Lung (tissue), 12 donors: Measurements from ENCODE around the gene RNASEH2B. TPM values are rescaled to one million over a fixed set of nuclear protein-coding genes. Genes with fewer than 3 reads are reported as not detected.

Experiments
- ATAC-seq: fragments of 200-7000 bp; cut with Tn5 transposase; one replicate; pipeline ENCODE4 v1.9.1; 2020; ENCODE audit warnings: moderate number of reproducible peaks; ENCODE audit not compliant: insufficient read depth, low FRiP score
- DNase-seq, 3 donors: peaks; one replicate each; pipeline ENCODE4 v3.0.0-alpha.2; 2013 to 2017
- H3K27ac ChIP-seq, 2 donors: one replicate each; pipeline ENCODE4 v1.5.1; 2013; ENCODE audit warnings: mild to moderate bottlenecking in 2 of 2, moderate library complexity in 2 of 2, control low read depth in 1 of 2, inconsistent platforms in 1 of 2, low read depth in 1 of 2, low read length in 1 of 2
- H3K27me3 ChIP-seq, 3 donors: one replicate each; pipeline ENCODE4 v1.5.1; 2013; ENCODE audit warnings: low read length in 2 of 3; ENCODE audit not compliant: control insufficient read depth in 3 of 3, insufficient read depth in 3 of 3
- H3K36me3 ChIP-seq, 4 donors: one replicate each; pipeline ENCODE4 v1.5.1; 2013; ENCODE audit warnings: low read length in 4 of 4, mild to moderate bottlenecking in 1 of 4, moderate library complexity in 1 of 4; ENCODE audit not compliant: control insufficient read depth in 4 of 4, insufficient read depth in 4 of 4
- H3K4me1 ChIP-seq, 5 donors: one replicate each; pipeline ENCODE4 v1.5.1; 2013; ENCODE audit warnings: low read length in 5 of 5, mild to moderate bottlenecking in 2 of 5, moderate library complexity in 1 of 5; ENCODE audit not compliant: control insufficient read depth in 5 of 5, insufficient read depth in 5 of 5
- H3K4me3 ChIP-seq: one replicate; pipeline ENCODE4 v1.5.1; 2013; ENCODE audit warnings: mild to moderate bottlenecking, control low read depth, moderate library complexity
- H3K9ac ChIP-seq, 2 donors: one replicate each; pipeline ENCODE4 v1.5.1; 2013; ENCODE audit warnings: low read length in 2 of 2, control low read depth in 1 of 2; ENCODE audit not compliant: insufficient read depth in 1 of 2
- H3K9me3 ChIP-seq, 4 donors: one replicate each; pipeline ENCODE4 v1.5.1; 2013; ENCODE audit warnings: low read length in 3 of 4, mild to moderate bottlenecking in 1 of 4, moderate library complexity in 1 of 4; ENCODE audit not compliant: control insufficient read depth in 4 of 4, insufficient read depth in 3 of 4
- CTCF ChIP-seq: IDR thresholded peaks from 2 replicates; pipeline ENCODE4 v1.5.1; 2012; ENCODE audit warnings: mild to moderate bottlenecking; ENCODE audit errors: control extremely low read depth, extremely low read depth
- WGBS, 2 donors: extraction: QIAGEN DNeasy Blood & Tissue Kit; methylation state at CpG; one replicate each; pipeline ENCODE4 v1.1.7; 2013; 5-methylcytosine and 5-hydroxymethylcytosine counted together
- polyA plus RNA-seq, 2 donors: library from polyadenylated mRNA; stranded (reverse); fragments of 200-250 nt; gene quantifications; one replicate each; pipeline ENCODE4 v1.2.1, GENCODE V29; 2013
- total RNA-seq, 2 donors: library from RNA; depleted of rRNA in 1 of 2; stranded (reverse); fragments of >200 nt in 1 of 2; gene quantifications; one replicate each; pipeline ENCODE4 v1.2.1, GENCODE V29; 2014 to 2021
- donor health status: control.
- donor health status: control.
- donor health status: Bipolar disorder and iron deficiency.
- donor health status: healthy.
- donor health status: DM: yes; HTN: yes; CAD: no.

RNASEH2B gene
- total and polyA plus RNA-seq, 4 donors: 29.6 to 115 (median 57.8) TPM

GRCh38 chr13:50998326-50998725, 88.7 kb downstream of the RNASEH2B start:
- Histone ChIP-seq H3K9me3 (peaks cover 0 to 2% (median 0%) of the 10 kb centered on the region in 4 donors), H3K4me1 (peaks cover 0 to 49% (median 12%) of the 10 kb centered on the region in 5 donors), H3K4me3 (no peak overlapping the region), H3K27ac (no peak overlapping the region), H3K27me3 (no peaks in the 10 kb centered on the region), H3K36me3 (no peaks in the 10 kb centered on the region), H3K9ac (no peak overlapping the region)
- 92 to 98% methylated on average over 3 of the region's 3 CpGs for WGBS, 2 donors
- no peak for TF ChIP-seq CTCF
- DNase-seq: no peak
- ATAC-seq: no peak

GRCh38 chr13:50999641-51000040, 90.0 kb downstream of the RNASEH2B start:
- Histone ChIP-seq H3K36me3 (no peaks in the 10 kb centered on the region), H3K9ac (no peak overlapping the region), H3K27ac (no peak overlapping the region), H3K27me3 (no peaks in the 10 kb centered on the region), H3K4me3 (no peak overlapping the region), H3K4me1 (peaks cover 0 to 39% (median 7%) of the 10 kb centered on the region in 5 donors), H3K9me3 (peaks cover 0 to 2% (median 0%) of the 10 kb centered on the region in 4 donors)
- 92 to 94% methylated on average over 7 of the region's 7 CpGs for WGBS, 2 donors
- DNase-seq (no peak), ATAC-seq (no peak)
- TF ChIP-seq CTCF: no peak

- 63 to 74% methylated on average over 5 of the region's 5 CpGs for WGBS, 2 donors
- Histone ChIP-seq H3K27me3 (no peaks in the 10 kb centered on the region), H3K27ac (no peak overlapping the region), H3K36me3 (no peaks in the 10 kb centered on the region), H3K4me1 (peaks cover 0 to 37% (median 7%) of the 10 kb centered on the region in 5 donors), H3K9ac (no peak overlapping the region), H3K9me3 (peaks cover 0 to 2% (median 0%) of the 10 kb centered on the region in 4 donors), H3K4me3 (no peak overlapping the region)
- no peak for DNase-seq
- ATAC-seq: no peak
- no peak for TF ChIP-seq CTCF
Observed at GRCh38 chr13:51000061-51000460, 90.5 kb downstream of the RNASEH2B start.
